ENCODE results near the gene ANKH. TPM values are rescaled to one million over a fixed set of nuclear protein-coding genes. Genes with fewer than 3 reads are reported as not detected.

ANKH gene
- total RNA-seq, 4 donors from 2014 or later, result 18.1 to 44.5 (median 30.5) TPM

GRCh38 chr5:14779975-14780374, 91.6 kb downstream of the ANKH start:
- TF ChIP-seq CTCF (IDR thresholded peaks at IDR 0.05; ENCODE audit: low read depth), result no peak

- no peak for TF ChIP-seq CTCF (IDR thresholded peaks at IDR 0.05; ENCODE audit: low read depth)
Measured at GRCh38 chr5:14778792-14779070, 92.8 kb downstream of the ANKH start.

GRCh38 chr5:14777932-14778791, 93.4 kb downstream of the ANKH start:
- no peak for TF ChIP-seq CTCF (IDR thresholded peaks at IDR 0.05; ENCODE audit: low read depth)

- no peak for TF ChIP-seq CTCF (IDR thresholded peaks at IDR 0.05; ENCODE audit: low read depth)
Measured at GRCh38 chr5:14777187-14777586, 94.4 kb downstream of the ANKH start.

GRCh38 chr5:14776602-14777001, 95.0 kb downstream of the ANKH start:
- TF ChIP-seq CTCF (IDR thresholded peaks at IDR 0.05; ENCODE audit: low read depth), result no peak

GRCh38 chr5:14775857-14776256, 95.7 kb downstream of the ANKH start:
- TF ChIP-seq CTCF (IDR thresholded peaks at IDR 0.05; ENCODE audit: low read depth), result no peak

GRCh38 chr5:14773588-14773987, 98.0 kb downstream of the ANKH start:
- TF ChIP-seq CTCF (IDR thresholded peaks at IDR 0.05; ENCODE audit: low read depth), result no peak
